ENCODE data around the gene RFFL. TPM values are rescaled to one million over a fixed set of nuclear protein-coding genes. Genes with fewer than 3 reads are reported as not detected.

The RFFL gene
- polyA plus RNA-seq, 1 experiment, result 10.6 TPM

DNA sequence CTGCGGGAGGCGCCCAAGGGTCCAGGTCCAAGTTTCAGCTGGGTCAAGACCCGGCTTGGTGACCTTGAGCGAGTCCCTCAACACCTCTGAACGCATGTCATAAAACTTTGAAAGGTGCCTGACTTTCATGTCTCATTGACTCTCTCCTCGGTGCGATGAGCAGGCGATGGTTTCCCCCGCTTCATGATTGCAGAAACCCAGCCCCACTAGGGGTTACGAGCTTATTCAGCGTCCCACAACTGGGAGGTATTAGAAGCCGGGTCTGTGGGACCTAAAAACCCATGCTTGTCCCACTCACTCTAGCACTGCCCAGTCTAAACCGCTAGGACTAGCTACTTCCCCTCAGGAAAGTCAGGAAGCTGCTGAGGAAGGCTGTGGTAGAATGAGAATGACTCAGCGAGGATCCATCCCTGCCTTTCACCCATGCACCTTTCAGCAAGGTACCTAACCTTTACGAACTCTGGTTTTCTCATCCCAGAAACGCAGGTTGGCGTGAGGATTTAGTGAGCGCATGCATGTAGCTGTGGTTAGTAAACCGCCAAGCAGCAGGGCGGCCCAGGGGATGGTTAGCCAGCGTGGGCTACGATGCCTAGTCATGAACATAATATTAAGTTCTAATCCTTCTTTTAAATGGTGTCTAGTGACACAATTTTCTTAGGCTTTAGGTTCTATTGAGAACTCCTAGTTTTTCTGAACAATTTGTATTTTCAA lies 26.2 kb upstream of the RFFL start:
- peak overlapping the region; percentile 31 for H3K4me3 ChIP-seq (ENCODE audit: low read depth, low read length)
- TF ChIP-seq, protein P1, sequence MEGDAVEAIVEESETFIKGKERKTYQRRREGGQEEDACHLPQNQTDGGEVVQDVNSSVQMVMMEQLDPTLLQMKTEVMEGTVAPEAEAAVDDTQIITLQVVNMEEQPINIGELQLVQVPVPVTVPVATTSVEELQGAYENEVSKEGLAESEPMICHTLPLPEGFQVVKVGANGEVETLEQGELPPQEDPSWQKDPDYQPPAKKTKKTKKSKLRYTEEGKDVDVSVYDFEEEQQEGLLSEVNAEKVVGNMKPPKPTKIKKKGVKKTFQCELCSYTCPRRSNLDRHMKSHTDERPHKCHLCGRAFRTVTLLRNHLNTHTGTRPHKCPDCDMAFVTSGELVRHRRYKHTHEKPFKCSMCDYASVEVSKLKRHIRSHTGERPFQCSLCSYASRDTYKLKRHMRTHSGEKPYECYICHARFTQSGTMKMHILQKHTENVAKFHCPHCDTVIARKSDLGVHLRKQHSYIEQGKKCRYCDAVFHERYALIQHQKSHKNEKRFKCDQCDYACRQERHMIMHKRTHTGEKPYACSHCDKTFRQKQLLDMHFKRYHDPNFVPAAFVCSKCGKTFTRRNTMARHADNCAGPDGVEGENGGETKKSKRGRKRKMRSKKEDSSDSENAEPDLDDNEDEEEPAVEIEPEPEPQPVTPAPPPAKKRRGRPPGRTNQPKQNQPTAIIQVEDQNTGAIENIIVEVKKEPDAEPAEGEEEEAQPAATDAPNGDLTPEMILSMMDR (IDR thresholded peaks at IDR 0.05; ENCODE audit: insufficient read depth, low read depth, low read length), result no peak
- DNase-seq (ENCODE audit: low read depth), result no peak
- H3K27me3 ChIP-seq (ENCODE audit: control insufficient read depth, insufficient read depth, low read length), result no peaks in the 10 kb centered on the region
- POLR2A ChIA-PET, result interaction anchor here (0.6 kb wide), 1 partner anchor 38 kb away, joined by 3 read pairs; no protein-coding TSS in a partner anchor
- no peaks in the 10 kb centered on the region for H3K36me3 ChIP-seq (ENCODE audit: control insufficient read depth, insufficient read depth, low read length)
- CTCF ChIA-PET, result interaction anchor here (0.6 to 2.6 kb wide), 21 partner anchors 9 to 1450 kb away, joined by 3 to 16 read pairs (median 4); partner anchors contain the start of genes LIG3 and RAD51D

DNA sequence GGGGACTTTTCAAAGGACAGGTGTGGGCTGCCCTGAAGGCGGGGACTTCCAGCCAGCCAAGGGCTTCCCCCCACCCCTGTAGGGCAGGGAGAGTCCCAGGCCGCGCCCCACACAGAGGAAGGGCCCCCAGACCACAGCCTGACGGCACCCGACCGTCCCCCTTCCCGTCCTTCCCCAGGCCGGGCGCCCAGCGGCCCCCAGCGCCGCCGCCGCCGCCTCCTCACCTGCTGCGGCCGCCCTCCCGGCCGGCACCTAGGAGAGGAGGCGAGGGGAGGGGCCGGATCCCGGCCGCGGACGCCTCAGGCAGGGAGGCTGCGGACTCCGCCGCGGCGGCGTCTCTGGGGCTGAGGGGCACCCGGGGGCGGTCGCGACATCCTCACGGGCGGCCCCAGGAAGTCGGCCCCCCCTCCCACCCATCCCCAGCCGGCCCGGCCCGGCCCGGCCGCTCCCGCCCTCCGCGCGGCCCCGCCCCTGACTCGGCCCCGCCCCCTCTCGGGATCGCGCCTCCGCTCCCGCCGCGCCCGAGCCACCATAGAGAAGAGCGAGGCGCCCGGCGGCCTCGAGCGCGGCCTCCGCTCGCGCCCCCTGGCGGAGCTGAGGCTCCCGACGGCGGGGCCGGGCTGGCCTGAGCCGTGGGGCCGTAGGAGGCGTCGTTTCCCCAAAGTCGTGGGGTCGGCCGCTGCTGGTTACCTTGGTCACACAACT lies 25.5 kb upstream of the RFFL start:
- TF ChIP-seq, protein P1 (IDR thresholded peaks at IDR 0.05; ENCODE audit: insufficient read depth, low read depth, low read length), result peak; percentile 59
- Histone ChIP-seq H3K36me3 (ENCODE audit: control insufficient read depth, insufficient read depth, low read length) (no peaks in the 10 kb centered on the region), H3K4me3 (ENCODE audit: low read depth, low read length) (peak overlapping the region; percentile 85), H3K27me3 (ENCODE audit: control insufficient read depth, insufficient read depth, low read length) (no peaks in the 10 kb centered on the region)
- ChIA-PET CTCF (interaction anchor here (0.6 to 2.6 kb wide), 19 partner anchors 10 to 1450 kb away, joined by 3 to 16 read pairs (median 4); partner anchors contain the start of genes LIG3 and RAD51D), POLR2A (interaction anchor here (0.6 kb wide), 1 partner anchor 38 kb away, joined by 3 read pairs; no protein-coding TSS in a partner anchor)
- DNase-seq (ENCODE audit: low read depth), result no peak

DNA sequence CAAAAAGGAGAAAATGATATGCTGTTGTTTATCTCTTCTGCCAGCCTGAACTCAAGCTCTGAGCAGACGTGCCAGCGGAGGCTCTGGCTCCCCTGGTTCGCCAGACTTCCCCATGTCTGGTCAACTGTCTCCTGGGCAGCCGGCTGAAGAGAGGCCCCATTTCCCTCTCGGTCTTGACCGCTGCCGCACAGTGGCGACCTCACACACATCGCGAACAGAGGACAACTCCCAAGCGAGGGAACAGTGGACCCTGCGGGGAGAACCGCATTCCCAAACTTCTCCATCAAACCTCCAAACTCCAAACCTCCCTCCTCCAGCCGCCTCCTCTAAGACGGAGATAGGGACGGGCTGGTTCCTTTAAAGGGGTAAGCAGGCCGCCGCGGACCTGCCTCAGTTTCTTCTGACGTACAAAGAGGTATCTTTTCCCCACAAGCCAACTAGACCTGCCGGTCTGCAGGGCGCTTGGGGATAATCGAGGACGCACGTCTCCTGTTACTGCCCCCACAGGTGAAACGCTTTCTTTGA lies 24.9 kb upstream of the RFFL start:
- no peak for DNase-seq (ENCODE audit: low read depth)
- Histone ChIP-seq H3K4me3 (ENCODE audit: low read depth, low read length) (peak overlapping the region; percentile 85), H3K36me3 (ENCODE audit: control insufficient read depth, insufficient read depth, low read length) (no peaks in the 10 kb centered on the region), H3K27me3 (ENCODE audit: control insufficient read depth, insufficient read depth, low read length) (no peaks in the 10 kb centered on the region)
- TF ChIP-seq, protein P1 (IDR thresholded peaks at IDR 0.05; ENCODE audit: insufficient read depth, low read depth, low read length), result no peak
- ChIA-PET CTCF (no interaction called here), POLR2A (no interaction called here)

DNA sequence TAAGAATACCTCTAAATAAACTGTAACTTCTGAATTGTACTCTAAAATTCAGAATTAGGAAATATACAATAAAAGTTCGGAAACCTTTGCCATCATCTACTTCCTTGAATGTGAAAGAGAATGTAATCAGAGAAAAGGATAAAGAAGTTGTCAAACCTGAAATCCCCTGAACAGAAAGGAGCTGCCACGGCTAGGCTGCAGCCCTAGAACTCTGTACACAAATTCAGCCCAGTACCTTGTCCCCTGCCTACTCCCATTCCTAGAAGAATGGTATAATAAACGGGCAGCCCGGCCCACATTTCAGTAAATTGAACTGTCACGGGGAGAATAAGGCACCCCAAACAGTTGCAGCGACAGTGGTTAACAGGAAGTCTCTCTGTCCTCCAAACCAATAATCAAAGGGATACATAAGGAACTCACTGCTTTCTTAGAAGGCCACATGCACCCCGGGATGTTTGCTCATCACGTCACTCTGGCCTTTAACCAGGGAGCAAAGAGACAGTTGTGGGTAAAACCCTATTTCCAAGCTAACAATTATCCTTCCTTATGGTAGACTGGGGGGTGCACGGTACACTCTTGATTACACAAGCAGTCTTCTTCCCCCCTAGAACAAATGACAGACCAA lies 24.3 kb upstream of the RFFL start:
- ChIA-PET CTCF (interaction anchor here (0.6 kb wide), 1 partner anchor 18 kb away, joined by 3 read pairs; no protein-coding TSS in a partner anchor), POLR2A (no interaction called here)
- TF ChIP-seq, protein P1 (IDR thresholded peaks at IDR 0.05; ENCODE audit: insufficient read depth, low read depth, low read length), result no peak
- peak overlapping the region; percentile 85 for H3K4me3 ChIP-seq (ENCODE audit: low read depth, low read length)
- no peak for DNase-seq (ENCODE audit: low read depth)
- no peaks in the 10 kb centered on the region for H3K27me3 ChIP-seq (ENCODE audit: control insufficient read depth, insufficient read depth, low read length)
- no peaks in the 10 kb centered on the region for H3K36me3 ChIP-seq (ENCODE audit: control insufficient read depth, insufficient read depth, low read length)

Measured in BJ (cell line).